ENCODE measurements around the gene EYA2.
"Not testable (repeated sequence)": the region's sequence is repeated elsewhere in the genome, so short reads cannot be mapped to it uniquely, and the experiment has no call there.

EYA2 gene, protein sequence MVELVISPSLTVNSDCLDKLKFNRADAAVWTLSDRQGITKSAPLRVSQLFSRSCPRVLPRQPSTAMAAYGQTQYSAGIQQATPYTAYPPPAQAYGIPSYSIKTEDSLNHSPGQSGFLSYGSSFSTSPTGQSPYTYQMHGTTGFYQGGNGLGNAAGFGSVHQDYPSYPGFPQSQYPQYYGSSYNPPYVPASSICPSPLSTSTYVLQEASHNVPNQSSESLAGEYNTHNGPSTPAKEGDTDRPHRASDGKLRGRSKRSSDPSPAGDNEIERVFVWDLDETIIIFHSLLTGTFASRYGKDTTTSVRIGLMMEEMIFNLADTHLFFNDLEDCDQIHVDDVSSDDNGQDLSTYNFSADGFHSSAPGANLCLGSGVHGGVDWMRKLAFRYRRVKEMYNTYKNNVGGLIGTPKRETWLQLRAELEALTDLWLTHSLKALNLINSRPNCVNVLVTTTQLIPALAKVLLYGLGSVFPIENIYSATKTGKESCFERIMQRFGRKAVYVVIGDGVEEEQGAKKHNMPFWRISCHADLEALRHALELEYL
- 0 to 2.5 (median 0.25) reads per million in 17 experiments for total RNA-seq

DNA sequence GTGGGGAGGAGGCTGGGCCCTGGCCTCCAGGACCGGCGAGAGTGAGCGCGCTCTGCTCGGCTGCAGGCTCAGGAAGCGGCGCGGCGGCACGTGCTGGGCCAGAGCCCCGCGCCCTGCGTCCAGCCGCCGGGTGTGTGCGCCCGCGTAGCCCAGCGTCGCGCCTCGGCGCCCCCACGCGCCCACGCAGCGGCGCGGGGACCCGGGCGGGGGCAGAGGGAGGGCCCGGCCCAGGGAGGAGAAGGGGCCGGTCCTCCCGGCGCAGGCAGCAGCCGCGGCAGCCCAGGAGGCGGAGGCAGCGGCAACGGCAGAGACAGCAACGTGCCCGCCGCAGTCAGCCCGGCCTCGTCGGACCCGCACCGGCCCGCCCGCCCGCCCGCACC lies at the start of gene EYA2:
TSS of gene EYA2 (plus strand) at position 265 of the 380 bp plus-strand sequence. CDS start 95,168 bp downstream, outside the sequence.
- DNase-seq: peak in 2 of 4 experiments; percentile 26 to 34

DNA sequence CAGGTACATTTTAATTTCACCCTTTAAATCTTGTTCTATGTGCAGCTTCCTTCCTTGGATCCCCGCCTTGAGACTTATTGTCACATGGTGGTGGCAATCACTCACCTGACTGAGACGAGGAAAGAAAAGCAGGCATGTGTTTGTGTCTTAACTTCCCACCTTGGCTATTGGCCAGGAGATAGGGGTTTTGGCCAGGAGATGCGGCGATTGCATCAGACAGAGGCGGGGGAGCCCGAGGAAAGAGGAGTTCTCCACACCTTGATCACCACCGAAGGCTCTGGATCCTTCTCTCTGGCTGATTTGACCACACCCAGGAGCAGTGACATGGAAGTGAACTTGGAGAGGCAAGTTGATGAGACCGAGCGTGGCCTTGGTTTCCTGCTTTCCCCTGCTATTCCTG lies 49.7 kb upstream of the EYA2 start:
- DNase-seq: no peak

DNA sequence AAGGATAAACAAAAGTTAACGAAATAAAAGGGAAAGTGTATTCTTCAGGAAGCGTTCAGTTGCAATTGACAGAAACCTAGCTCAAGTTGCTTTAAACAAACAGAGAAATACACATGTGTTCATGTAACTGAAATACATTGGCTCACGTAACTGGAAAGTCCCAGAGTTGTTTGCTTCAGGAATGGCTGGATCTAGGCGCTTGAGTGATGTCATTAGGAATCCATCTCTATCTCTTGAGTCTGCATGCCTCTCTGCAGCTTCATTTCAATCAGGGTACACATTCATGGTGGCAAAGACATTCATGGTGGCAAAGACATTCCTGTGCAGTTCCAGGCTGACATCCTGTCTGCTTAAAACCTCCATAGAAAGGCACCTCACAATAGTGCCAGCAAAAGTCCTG lies 45.4 kb upstream of the EYA2 start:
- no peak for DNase-seq

DNA sequence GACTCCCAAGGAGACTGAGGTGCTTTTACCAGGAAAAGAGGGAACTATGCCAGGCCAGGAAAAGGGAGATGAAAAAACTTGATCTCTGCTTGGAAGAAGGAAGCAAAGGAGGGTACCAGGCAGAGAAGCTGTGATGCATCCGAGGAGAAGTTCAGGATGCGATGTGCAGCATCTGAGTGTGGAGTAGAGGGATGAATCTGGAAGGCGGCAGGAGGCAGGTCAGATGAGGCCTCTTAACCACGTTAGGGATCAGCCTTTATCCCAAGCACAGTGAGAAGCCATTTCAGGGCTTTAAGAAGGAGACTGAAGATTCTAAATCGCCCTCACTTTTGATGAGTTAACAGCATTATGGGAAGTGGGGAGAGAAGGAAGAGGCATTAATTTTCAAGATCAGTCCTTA lies 44.9 kb upstream of the EYA2 start:
- no peak for DNase-seq

DNA sequence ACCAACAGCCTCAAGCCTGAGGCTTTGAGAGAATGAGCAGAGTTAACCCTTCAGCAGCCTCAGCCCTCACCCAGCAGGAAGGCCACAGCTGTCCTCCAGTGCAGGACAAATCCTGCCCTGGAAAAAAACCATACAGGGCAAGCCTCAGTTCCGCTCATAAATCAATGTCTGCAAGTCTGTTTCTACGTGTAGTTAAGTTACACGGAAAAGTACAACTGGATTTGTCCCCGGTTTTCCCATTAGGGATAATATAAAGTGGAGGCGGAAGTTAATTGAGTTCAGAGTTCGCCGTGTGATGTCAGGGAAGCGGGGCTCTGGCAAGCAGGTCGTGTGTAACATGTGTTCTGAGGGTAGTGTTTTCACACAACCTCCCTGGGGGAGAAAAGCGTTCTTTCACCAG lies 44.2 kb upstream of the EYA2 start:
- no peak for DNase-seq

DNA sequence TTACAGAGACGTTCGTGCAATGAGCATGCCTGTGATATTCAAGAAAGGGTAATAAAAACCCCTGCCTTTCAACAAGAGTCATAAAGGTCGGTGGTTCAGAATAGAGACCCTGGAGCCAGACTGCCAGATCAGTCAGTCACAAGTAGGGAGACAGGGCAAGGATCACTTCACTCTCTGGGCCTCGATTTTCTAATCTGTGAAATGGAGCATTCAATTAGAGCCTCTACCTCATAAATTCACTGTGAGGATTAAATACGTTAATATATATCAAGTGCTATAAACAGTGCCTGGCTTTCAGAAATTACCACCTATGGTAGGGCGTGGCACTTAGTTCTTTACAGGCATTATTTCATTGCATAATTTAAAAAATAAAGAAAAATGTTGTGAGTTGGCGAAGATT lies 43.7 kb upstream of the EYA2 start:
- DNase-seq: no peak

DNA sequence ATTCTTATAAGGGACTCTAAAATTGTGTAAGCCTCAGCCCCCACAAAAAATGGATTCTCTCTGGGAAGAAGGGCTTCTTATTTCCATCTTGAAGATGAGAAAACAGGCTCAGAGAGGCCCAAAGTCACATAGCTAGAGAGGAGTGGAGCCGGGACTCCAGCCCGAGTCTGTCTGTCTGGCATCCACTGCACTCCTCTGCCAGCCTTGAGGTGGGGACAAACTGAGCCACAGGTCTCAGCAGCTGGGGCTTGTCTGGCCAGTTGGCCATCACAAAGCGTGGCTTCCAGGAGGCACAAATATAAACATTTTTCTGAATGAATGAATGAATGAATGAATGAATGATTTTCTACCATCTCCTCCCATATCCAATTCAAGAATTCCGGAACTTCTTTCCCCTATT lies 42.9 kb upstream of the EYA2 start:
- no peak for DNase-seq

DNA sequence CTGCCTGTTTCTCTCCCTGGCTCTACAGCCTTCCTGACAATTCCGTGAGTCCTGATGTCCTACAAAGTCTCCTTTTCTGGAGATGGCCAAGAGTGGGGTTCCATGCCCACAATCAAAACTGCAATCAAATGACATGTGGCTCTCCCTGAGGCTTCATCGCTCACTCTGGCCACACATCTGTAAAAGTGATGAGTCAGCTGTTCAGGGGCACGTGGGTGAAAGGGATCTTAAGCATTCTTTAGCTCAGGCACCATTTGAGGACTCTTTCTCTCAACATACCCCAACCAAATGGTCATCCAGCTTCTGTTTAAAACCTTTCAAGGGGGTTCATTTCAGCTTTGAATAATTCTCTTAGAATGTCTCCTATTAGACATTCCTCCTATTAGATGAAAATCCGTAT lies 42.3 kb upstream of the EYA2 start:
- no peak for DNase-seq

DNA sequence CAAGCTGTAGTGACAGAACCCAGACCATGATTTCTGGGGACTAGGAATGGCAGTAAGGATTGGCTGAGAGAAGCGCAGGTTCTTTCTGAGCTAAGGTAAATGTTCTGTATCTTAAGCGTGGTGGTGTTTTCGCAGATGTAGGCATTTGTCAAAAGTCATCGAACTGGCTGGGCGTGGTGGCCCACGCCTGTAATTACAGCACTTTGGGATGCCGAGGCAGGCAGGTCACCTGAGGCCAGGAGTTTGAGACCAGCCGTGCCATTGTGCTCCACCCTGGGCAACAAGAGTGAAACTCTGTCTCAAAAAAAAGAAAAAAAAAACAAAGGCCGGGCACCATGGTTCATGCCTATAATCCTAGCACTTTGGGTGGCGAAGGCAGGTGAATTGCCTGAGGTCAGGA lies 40.7 kb upstream of the EYA2 start:
- no peak for DNase-seq

DNA sequence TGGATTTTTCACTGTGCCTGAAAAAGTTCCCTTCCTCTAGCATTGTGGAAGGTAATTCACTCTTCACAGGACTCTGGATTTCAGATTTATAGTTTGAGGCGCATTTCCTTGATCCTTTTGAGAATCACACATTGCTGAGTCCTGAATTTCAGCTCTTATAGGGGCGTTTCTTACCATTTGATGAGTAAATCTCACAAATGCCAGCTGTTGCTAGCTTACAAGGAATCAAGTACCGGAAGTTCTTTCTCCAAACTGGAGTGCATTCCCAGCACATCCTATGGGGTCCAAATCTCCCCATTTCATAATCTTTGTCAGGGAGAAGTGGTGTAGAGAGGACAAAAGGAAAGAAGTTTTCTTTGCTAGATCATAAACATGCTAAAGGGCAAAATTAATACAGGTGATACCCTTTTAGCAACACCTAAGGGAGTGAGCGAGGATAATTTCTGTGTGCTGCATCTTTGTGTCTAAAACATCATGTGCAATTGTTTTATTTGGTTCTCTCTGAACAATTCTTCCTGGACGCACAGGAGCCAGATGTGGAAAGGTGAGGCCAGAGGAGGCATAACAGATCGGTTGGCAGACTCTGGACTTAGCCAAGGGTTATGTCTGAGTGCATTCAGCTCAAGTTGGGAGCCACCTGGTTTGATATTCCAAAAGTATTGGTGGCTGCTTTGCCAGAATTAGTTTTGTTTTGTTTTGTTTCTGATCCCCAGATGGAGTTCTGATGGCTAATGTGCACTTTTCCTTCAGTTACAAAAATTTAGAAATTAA lies 37.4 kb upstream of the EYA2 start:
- DNase-seq: no peak

DNA sequence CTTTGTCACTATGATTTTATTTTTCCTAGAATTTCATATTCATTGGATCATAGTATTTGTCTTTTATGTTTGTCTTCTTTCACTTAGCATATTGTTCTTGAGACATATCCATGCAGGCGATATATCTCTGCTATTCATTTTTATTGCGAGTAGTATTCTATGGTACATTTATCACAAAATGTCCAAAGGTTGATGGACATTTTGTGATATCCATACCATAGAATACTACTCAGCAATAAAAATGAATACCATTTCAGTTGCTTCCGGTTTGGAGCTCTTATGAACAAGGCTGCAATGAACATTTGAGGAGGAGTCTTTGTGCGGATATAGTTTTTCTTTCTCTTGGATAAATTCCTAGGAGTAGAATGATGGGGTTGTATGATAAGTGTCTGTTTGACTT lies 28.8 kb upstream of the EYA2 start:
- no peak for DNase-seq

DNA sequence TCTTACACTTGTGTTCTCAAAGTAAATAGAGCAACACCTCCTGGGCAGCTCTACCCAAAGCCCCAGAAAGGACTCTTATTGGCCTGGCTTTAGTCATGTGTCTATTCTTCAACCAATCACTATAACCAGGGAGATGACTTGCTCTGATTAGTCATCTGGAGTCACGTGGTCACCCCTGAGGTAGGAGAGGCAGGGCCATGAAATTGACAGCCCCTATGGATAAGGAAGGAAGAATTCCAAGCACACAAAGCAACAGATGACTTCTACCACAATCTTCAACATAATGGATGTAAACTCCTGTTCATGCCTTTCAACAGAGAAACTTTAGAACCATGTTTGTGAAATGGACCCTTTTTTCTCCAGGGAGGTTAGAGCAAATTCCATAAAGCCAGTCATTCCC lies 24.6 kb upstream of the EYA2 start:
- DNase-seq: no peak

DNA sequence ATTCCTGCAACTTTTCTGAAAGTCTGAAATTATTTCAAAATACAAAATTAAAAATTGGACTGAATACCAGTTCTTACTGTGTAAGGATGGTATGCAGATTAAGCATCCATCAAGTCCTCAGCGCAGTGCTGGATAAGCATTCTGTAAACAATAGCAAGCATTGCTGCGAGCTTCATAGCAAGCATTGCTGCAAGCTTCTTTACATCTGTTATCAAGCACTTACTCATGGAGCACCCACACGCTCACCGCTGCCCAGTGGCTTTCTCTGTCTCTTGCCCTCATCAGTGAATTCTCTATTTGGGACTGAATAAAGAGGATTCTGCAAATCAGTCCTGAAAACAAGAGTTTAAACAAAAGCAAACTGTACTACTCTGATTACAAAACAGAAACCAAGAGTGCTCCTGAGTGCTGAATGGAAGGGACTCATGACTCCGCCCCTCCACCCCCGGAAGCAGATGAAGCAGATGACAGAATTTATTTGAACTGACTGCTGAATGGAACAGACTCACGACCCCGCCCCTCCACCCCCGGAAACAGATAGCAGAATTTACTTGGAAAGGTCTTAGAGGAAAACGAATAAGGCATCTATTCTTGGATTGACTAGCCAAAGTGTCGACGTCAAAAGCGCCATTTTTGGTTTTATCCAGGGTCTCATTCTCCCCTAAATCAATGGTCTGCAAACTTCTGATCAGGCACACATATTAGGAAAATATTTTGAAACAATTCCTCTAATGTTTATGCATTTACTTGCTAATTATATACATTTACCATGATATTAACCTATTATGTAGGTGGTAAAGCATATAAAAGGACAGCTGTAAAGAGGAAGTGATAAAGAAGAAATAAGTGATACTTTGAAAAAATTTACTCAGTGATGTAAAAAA lies 22.1 kb upstream of the EYA2 start:
- peak in 2 of 4 experiments; percentile 14 to 20 for DNase-seq

DNA sequence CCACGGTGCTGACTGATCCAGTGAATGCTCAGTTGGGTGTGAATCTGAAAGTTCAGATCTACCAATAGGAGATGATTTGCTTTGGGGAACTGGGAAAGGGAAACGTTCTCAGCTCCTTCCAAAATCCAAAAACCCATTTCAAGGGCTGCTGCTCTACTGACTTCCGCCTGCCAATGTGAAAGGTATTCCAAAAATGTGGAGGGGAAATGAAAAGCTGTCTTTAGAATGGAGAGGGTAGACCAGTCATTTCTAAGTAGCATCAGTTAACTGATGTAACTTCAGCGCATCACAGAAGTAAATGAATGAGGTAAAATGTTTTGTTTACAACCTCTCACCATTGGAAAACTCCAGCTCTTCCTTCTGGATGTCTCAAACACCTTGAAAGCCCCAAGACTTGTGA lies 19.6 kb upstream of the EYA2 start:
- no peak for DNase-seq

DNA sequence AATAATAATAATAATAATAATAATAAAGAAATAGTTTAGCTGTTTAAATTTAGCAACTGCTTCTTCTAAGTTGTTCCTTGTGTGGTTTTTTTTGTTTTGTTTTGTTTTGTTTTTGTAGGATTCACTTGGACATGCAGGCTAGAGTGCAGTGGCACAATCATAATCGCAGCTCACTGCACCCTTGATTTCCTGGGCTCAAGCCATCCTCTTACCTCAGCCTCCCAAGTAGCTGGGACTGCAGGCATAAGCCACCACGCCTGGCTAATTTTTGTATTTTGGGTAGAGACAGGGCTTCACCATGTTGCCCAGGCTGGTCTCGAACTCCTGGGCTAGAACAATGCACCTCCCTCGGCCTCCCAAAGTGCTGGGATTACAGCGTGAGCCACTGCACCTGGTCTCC lies 15.3 kb upstream of the EYA2 start:
- no peak for DNase-seq

DNA sequence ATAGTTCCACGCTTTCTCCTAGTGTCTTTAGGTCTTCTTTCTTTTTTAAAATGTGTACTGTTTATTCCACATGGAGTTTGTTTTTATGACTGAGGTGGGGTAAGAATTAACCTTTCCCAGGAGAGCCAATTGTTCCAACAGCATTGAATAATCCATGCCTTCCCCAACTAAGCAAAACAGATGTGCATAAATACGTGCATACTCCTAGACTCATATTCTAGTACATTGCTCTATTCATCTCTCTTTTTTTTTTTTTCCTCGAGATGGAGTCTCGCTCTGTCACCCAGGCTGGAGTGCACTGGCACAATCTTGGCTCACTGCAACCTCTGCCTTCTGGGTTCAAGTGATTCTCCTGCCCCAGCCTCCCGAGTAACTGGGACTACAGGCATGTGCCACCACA lies 14.7 kb upstream of the EYA2 start:
- not testable (repeated sequence) for DNase-seq

DNA sequence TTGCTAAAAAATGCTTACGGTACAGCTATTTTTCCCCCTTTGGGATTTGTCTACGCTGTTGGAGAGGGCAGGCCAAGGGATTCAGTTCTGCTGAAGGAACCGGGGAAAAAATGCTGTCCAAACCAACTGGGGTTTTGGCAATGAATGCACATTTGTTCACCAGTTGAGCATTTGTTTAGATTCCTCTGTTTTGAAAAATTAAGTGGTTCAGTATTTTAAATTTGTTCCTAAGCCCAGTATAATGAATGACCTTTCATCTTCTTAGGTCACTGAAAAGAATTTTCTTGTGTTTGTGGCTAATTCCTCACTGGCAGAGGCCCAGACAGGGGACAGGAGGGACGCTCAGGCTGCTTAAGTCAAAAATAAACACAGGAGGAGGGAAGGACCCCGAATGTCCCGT lies 10.8 kb upstream of the EYA2 start:
- DNase-seq: no peak

DNA sequence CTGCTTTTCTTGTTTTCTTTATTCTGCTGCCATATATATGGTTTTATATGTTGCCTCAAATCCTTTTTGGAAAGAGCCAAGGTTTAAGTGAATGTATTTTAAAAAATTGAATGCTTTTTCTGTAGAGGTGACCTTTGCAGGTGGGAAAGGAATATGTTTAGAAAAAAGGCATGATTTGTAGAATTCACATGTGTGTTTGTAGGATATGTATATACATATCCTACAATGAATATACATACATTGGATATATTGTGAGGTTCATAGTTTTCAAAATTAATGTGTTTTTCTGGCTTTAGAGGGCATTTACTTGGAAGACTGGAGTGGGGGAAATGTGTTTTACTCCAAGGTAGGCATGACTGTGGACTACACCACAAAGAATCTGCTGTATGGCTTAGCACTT lies 4.0 kb upstream of the EYA2 start:
- DNase-seq: no peak

DNA sequence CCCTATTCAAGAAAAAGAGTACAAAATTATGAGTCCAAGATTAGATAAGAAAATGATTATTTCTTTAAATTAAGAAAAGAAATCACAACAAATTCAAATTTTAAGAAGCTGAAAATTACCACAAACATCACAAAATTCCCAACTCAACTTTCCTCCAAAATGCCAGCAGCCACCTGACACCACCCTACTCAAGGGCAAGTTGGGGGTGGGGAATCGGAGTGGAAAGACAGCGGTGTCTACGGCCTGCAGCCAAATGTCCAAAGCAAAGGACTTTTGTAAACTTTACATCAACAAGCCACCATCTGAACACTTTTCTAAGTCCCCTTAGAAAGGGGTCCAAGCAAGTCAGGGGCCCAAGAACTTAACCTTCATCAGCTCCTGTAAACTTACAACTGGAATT lies 1.6 kb upstream of the EYA2 start:
- no peak for DNase-seq

DNA sequence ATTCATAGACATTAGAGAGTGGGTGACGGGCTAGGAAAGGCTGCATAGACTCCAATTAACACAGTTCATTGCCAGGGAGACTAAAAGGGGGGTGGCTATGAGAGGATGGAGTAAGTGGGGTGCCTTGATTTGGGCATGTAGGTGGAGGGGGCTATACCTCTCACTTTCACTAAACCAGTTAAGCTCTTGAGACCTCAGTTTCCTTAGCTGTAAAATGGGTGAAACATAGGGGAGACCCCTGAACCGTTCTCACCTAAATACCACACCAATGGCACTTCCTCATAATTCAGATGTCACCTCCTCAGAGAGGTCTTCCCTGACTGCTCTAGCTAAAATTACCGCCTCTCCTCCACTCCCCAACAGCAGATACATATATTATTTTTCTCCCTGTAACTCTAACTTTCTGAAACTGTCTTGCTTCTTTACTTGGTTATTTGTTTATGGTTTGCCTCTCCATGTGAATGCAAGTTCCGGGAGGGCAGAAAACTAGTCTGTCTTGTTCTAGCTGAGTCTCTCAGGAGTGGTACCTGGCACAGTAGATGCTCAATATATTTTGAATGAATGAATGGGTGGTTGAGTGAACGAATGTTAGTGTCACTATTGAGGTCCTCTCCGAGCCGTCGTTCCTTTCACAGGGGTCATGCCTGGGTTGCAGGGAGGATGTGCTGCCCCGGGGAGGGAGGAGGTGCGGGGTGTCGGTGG lies 615 bp upstream of the EYA2 start:
- no peak for DNase-seq

DNA sequence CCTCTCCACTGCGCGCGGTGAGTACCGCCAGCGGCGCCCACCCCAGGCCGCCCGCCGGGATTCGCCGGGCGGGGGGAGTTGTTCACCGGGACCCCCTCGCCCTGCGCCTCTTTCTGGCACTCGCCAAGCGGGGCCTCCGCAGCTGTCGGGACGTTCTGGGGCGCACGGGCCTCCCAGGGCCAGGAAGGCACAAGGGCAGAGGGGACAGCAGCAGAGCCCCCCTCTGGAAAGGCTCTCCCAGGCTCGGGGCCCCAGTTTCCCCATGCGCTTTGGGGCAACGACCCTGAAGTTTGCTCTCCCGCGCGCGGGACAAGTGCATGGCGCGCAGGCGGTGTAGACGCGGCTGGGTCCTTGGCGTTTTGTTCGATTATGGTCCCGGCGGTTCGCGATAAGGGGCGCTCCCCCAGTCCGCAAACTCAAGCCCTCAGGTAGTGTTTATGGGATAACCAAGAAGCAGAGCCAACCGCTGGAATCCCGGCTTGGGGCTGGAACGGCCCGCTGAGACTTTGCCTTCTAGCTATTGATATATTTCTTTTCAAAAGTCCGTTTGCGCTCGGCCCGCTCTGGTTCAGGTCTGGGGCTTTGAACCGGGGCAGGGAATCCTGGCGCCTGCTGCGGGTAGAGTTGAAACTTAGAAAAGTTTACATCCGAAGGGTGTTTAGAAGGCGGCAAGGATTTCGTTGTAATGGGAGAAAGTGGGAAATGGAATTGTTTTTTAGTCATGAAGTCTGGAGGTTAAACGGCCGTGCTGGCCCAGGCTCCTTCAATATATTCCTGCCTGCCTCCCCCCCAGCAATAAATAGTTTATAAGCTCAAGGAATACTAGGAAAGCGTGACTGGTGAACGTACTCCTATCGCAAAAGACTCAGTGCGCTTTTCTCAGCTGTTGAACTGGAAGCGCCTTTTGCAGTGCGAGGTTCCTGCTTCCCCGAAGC lies 595 bp downstream of the EYA2 start:
- DNase-seq: peak; percentile 17 to 51 (median 34)

Data from suppressor macrophage (primary cell).